Activated naive CD4-positive, alpha-beta T cell treated with anti-CD3 and anti-CD28 coated beads, Interleukin-2, amount 10 ng/mL, durations not matched to agents 7 days and 5 days (primary cell): Measurements from ENCODE around the gene NOTCH3.
A peak's percentile ranks its signal among the peaks of the same experiment; 100 is the strongest.

Experiments
- CTCF ChIA-PET: fragments of 350-600 bp; sonication (Branson Sonifier 250); formaldehyde crosslinking; loops from one replicate; lab custom pipeline; 2021; ENCODE audit warnings: antibody characterized with exemption; lab: Charles Lee
- DNase-seq: peaks from one replicate; pipeline ENCODE4 v3.0.0-alpha.2; 2020
- H3K27ac Mint-ChIP-seq: one replicate; pipeline ENCODE4 v1.8.0; 2021; ENCODE audit warnings: mild to moderate bottlenecking, moderate library complexity, mixed read lengths
- H3K27me3 Mint-ChIP-seq: one replicate; pipeline ENCODE4 v1.8.0; 2021; ENCODE audit warnings: mild to moderate bottlenecking, mixed read lengths
- H3K36me3 Mint-ChIP-seq: one replicate; pipeline ENCODE4 v1.8.0; 2021; ENCODE audit warnings: mixed read lengths
- H3K4me1 Mint-ChIP-seq: one replicate; pipeline ENCODE4 v1.8.0; 2021; ENCODE audit warnings: mixed read lengths
- H3K4me3 Mint-ChIP-seq: one replicate; pipeline ENCODE4 v1.8.0; 2021; ENCODE audit warnings: mild to moderate bottlenecking, moderate library complexity, mixed read lengths
- H3K9me3 Mint-ChIP-seq: one replicate; pipeline ENCODE4 v1.8.0; 2021; ENCODE audit warnings: mixed read lengths

Gene NOTCH3

DNA sequence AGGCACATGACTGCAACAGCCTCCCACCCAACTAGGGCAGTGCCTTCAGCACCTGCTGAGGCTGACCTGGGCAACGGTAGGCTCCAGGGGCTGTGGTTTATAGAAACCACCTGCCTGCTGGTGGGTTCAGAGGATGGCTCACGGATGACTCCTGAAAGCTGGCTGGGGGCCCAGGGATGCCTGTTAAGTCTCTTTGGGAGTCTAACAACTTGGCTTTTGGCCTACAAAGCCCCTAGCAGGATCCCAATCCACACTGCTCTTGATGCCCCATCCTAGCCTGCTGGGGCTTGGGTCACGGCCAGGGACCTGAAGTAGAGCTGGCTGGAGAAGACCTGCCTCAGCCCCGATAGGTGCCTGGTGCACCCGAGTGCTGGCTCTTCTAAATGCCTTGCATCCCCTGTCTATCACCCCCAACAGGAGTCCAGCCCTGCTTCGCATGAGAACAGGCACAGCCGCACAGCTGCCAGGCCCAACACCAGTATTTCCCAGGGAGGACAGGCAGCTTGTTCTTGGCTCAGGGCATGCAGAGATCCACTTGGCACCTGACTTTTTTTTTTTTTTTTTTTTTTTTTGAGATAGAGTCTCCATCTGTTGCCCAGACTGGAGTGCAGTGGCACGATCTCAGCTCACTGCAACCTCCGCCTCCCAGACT, 40.6 kb upstream of the NOTCH3 start:
- DNase-seq: no peak
- H3K27ac Mint-ChIP-seq: no peak overlapping the region
- no peaks in the 10 kb centered on the region for H3K9me3 Mint-ChIP-seq
- H3K4me3 Mint-ChIP-seq: no peak overlapping the region
- H3K36me3 Mint-ChIP-seq: peaks cover 37% of the 10 kb centered on the region
- no peaks in the 10 kb centered on the region for H3K27me3 Mint-ChIP-seq
- H3K4me1 Mint-ChIP-seq: no peaks in the 10 kb centered on the region
- CTCF ChIA-PET: no interaction called here

DNA sequence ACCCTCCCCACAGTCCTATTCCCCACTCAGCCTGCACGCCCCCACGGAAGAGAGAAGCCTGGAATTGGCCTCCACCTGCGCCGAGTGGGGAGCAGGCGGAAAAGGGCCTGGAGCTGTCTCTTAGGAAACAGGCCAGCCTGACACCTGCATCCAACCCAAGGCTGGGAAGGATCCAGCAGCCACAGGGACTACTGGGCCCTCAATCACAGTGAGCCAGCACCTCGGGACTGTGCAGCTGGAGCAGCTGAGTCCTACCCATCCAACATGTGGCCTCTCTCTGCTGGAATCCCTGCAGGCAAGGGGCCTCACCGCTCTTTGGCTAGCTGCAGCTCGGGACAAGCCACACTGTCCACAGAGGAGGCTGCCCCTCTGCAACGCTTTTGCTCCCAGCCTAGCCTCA, 39.7 kb upstream of the NOTCH3 start:
- peaks cover 37% of the 10 kb centered on the region for H3K36me3 Mint-ChIP-seq
- no peaks in the 10 kb centered on the region for H3K9me3 Mint-ChIP-seq
- CTCF ChIA-PET: no interaction called here
- H3K4me3 Mint-ChIP-seq: no peak overlapping the region
- H3K27me3 Mint-ChIP-seq: no peaks in the 10 kb centered on the region
- no peaks in the 10 kb centered on the region for H3K4me1 Mint-ChIP-seq
- no peak for DNase-seq
- H3K27ac Mint-ChIP-seq: no peak overlapping the region

- H3K4me3 Mint-ChIP-seq: no peak overlapping the region
- H3K9me3 Mint-ChIP-seq: no peaks in the 10 kb centered on the region
Measured at GRCh38 chr19:15239337-15239949, 38.6 kb upstream of the NOTCH3 start.

GRCh38 chr19:15238639-15239155, 37.9 kb upstream of the NOTCH3 start:
- Mint-ChIP-seq H3K9me3 (no peaks in the 10 kb centered on the region), H3K4me3 (no peak overlapping the region), H3K4me1 (peaks cover 2% of the 10 kb centered on the region), H3K27me3 (peaks cover 7% of the 10 kb centered on the region), H3K27ac (no peak overlapping the region), H3K36me3 (peaks cover 36% of the 10 kb centered on the region)
- no peak for DNase-seq
- CTCF ChIA-PET: interaction anchor here (0.5 kb wide), 1 partner anchor 232 kb away, joined by 3 read pairs; no protein-coding TSS in a partner anchor

More at GRCh38 chr19:15239337-15239949, 38.6 kb upstream of the NOTCH3 start:
- peaks cover 38% of the 10 kb centered on the region for H3K36me3 Mint-ChIP-seq
- no peak for DNase-seq
- CTCF ChIA-PET: interaction anchor here (0.5 kb wide), 1 partner anchor 231 kb away, joined by 3 read pairs; no protein-coding TSS in a partner anchor
- H3K27ac Mint-ChIP-seq: no peak overlapping the region
- no peaks in the 10 kb centered on the region for H3K27me3 Mint-ChIP-seq
- peaks cover 2% of the 10 kb centered on the region for H3K4me1 Mint-ChIP-seq

DNA sequence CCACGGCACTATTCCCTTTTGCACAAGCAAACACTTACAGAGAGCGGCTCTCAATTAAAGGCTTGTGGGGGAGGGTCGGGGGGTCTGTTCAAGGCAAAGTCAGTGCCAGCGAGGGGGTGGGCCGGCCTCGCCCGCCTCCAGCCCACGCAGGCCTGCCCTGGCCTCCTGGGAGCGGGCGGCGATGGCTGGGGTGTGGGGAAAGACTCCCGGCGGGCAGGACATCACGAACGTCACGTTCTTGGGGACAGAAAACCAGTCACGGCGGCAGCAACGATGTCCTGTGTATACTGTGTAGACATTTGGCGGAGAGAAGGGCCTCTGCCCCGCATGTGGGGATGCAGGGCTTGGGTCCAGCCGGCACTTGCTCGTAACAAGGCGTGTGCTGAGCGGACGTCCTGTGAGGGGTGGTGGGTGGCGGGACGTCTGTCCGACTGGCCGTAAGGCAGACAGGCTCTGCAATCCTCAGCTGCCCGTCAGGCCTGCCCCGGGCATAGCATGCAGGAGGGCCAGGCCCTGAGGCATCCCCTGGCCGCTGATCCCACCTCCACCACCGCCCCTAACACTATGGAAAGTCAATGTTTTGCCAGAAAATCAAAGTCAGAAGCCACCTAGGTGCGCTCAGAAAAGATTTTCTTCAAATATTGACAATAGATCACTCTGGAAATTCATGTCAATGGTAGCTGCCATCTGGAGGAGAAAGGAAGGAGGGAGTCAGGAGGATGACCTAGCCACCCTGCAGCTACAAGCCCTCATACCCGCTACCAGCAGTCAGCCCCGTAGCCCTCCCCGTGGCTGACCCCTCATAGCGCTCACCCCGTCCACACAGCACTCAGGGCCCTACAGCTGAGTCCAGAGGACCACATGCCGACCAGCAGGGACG, 37.2 kb upstream of the NOTCH3 start:
- H3K36me3 Mint-ChIP-seq: peaks cover 33% of the 10 kb centered on the region
- H3K9me3 Mint-ChIP-seq: no peaks in the 10 kb centered on the region
- no peak overlapping the region for H3K27ac Mint-ChIP-seq
- H3K4me3 Mint-ChIP-seq: no peak overlapping the region
- H3K27me3 Mint-ChIP-seq: peaks cover 14% of the 10 kb centered on the region
- H3K4me1 Mint-ChIP-seq: peaks cover 5% of the 10 kb centered on the region
- no peak for DNase-seq
- CTCF ChIA-PET: no interaction called here

- CTCF ChIA-PET: no interaction called here
- H3K27me3 Mint-ChIP-seq: peaks cover 25% of the 10 kb centered on the region
- H3K9me3 Mint-ChIP-seq: no peaks in the 10 kb centered on the region
- H3K4me3 Mint-ChIP-seq: no peak overlapping the region
- H3K36me3 Mint-ChIP-seq: peaks cover 32% of the 10 kb centered on the region
- peaks cover 12% of the 10 kb centered on the region for H3K4me1 Mint-ChIP-seq
- DNase-seq: no peak
- H3K27ac Mint-ChIP-seq: no peak overlapping the region
Measured at GRCh38 chr19:15236886-15237285, 36.1 kb upstream of the NOTCH3 start.

DNA sequence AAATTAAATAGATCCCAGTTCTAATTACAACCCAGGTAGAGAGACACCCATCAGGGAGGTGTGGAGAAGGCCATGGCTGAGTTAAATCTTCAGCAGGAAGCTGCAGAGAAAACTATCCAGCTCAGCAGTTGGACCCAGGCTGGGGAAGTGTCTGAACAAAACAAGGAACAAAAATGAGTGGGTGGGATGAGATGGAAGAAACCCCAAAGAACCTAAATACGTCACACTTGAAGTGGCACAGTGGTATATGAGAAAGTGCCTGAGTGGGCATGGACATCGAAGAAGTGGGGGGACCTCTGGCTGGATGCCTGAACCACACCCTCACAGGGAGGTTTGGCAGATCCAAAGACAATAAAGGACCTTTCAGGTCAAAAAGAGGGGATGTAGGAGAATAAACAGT, 35.0 kb upstream of the NOTCH3 start:
- H3K9me3 Mint-ChIP-seq: no peaks in the 10 kb centered on the region
- peaks cover 36% of the 10 kb centered on the region for H3K27me3 Mint-ChIP-seq
- H3K36me3 Mint-ChIP-seq: peaks cover 32% of the 10 kb centered on the region
- CTCF ChIA-PET: no interaction called here
- H3K4me1 Mint-ChIP-seq: peaks cover 12% of the 10 kb centered on the region
- DNase-seq: no peak
- H3K27ac Mint-ChIP-seq: no peak overlapping the region
- H3K4me3 Mint-ChIP-seq: no peak overlapping the region

GRCh38 chr19:15234431-15235130, 33.8 kb upstream of the NOTCH3 start:
- DNase-seq: no peak
- peaks cover 12% of the 10 kb centered on the region for H3K4me1 Mint-ChIP-seq
- H3K27ac Mint-ChIP-seq: no peak overlapping the region
- CTCF ChIA-PET: no interaction called here
- peaks cover 28% of the 10 kb centered on the region for H3K36me3 Mint-ChIP-seq
- H3K4me3 Mint-ChIP-seq: no peak overlapping the region
- no peaks in the 10 kb centered on the region for H3K9me3 Mint-ChIP-seq
- peaks cover 41% of the 10 kb centered on the region for H3K27me3 Mint-ChIP-seq

- H3K9me3 Mint-ChIP-seq: no peaks in the 10 kb centered on the region
- CTCF ChIA-PET: interaction anchor here (1.0 to 1.6 kb wide), 2 partner anchors 10 to 28 kb away, joined by 4 read pairs; no protein-coding TSS in a partner anchor
Measured at GRCh38 chr19:15231271-15231670, 30.5 kb upstream of the NOTCH3 start.

GRCh38 chr19:15227261-15227660, 26.5 kb upstream of the NOTCH3 start:
- H3K36me3 Mint-ChIP-seq: no peaks in the 10 kb centered on the region
- CTCF ChIA-PET: no interaction called here
- H3K4me3 Mint-ChIP-seq: no peak overlapping the region
- no peak overlapping the region for H3K27ac Mint-ChIP-seq
- H3K27me3 Mint-ChIP-seq: peaks cover 61% of the 10 kb centered on the region
- no peaks in the 10 kb centered on the region for H3K9me3 Mint-ChIP-seq
- H3K4me1 Mint-ChIP-seq: peaks cover 18% of the 10 kb centered on the region
- no peak for DNase-seq

More at GRCh38 chr19:15231271-15231670, 30.5 kb upstream of the NOTCH3 start:
- Mint-ChIP-seq H3K27me3 (peaks cover 48% of the 10 kb centered on the region), H3K36me3 (peaks cover 13% of the 10 kb centered on the region), H3K4me1 (peaks cover 12% of the 10 kb centered on the region), H3K4me3 (no peak overlapping the region), H3K27ac (no peak overlapping the region)
- no peak for DNase-seq

GRCh38 chr19:15225760-15226159, 25.0 kb upstream of the NOTCH3 start:
- no peaks in the 10 kb centered on the region for H3K9me3 Mint-ChIP-seq
- CTCF ChIA-PET: no interaction called here
- DNase-seq: no peak
- H3K4me3 Mint-ChIP-seq: no peak overlapping the region
- H3K27ac Mint-ChIP-seq: no peak overlapping the region
- H3K27me3 Mint-ChIP-seq: peaks cover 59% of the 10 kb centered on the region
- peaks cover 17% of the 10 kb centered on the region for H3K4me1 Mint-ChIP-seq
- H3K36me3 Mint-ChIP-seq: no peaks in the 10 kb centered on the region

DNA sequence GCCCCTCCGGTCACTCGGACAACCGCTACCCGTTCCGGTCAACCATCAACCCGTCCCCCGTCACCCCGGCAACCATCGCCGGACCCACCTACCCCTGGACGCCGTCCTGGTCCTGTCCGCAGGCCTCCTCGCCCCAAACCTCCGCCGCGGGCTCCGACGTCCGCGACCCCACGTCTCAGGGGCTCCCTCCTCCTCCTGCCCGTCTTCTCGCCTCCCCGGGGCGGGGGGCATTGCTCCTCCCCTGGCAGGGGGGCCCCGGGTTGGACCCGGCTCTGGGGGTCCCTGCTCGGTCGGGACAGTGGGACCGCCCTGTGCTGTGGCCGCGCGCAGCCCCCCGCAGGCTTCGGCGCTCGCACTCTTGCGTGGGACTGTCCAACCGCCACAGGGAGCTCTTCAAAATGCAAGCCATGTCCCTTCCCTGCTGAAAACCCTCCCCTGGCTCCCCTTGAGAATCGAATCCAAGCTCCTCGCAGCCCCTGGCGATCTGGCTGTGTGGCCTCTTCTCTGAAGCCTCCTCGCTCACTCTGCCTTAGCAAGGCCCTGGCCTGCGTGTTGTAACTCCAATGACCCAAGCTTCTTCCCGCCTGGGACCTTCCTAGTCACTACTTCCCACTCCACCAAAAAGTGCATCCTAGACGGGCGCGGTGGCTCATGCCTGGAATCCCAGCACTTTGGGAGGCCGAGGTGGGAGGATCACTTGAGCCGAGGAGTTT, 23.0 kb upstream of the NOTCH3 start:
- peak overlapping the region; percentile 58 for H3K27ac Mint-ChIP-seq
- H3K27me3 Mint-ChIP-seq: peaks cover 63% of the 10 kb centered on the region
- no peaks in the 10 kb centered on the region for H3K9me3 Mint-ChIP-seq
- peaks cover 17% of the 10 kb centered on the region for H3K4me1 Mint-ChIP-seq
- CTCF ChIA-PET: interaction anchor here (1.0 kb wide), 1 partner anchor 9 kb away, joined by 3 read pairs; the partner anchor contains the start of gene EPHX3
- no peaks in the 10 kb centered on the region for H3K36me3 Mint-ChIP-seq
- no peak for DNase-seq
- H3K4me3 Mint-ChIP-seq: peak overlapping the region; percentile 77
